Measurements from ENCODE around the gene ZNF709.

DNA sequence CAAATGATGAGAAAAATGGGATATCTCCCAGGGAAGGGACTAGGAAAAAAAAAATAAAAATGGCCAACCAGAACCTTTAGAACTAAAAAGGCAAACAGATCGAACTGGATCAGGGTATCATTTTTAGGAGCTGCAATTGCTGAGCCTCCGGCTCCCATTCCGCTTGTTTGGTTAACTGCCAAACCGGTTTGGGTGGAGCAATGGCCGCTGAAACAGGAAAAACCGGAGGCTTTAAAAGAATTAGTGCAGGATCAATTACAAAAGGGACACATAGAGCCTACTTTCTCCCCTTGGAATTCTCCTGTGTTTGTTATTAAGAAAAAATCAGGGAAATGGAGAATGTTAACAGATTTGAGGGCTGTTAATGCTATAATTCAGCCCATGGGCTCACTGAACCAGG is 31.1 kb downstream of the ZNF709 start:
- no peak for TF ChIP-seq CTCF (IDR thresholded peaks at IDR 0.05; ENCODE audit: low read length)
- no peak for TF ChIP-seq EZH2phosphoT487 (IDR thresholded peaks at IDR 0.05; ENCODE audit: low read length)

All from MM.1S (cell line).